NK-92 treated with Interleukin-12 subunit alpha and Interleukin-12 subunit beta, amount 100 ng/mL, for 24 hours (cell line): ENCODE data around the gene NOP53.
"Not testable (repeated sequence)": the region's sequence is repeated elsewhere in the genome, so short reads cannot be mapped to it uniquely, and the experiment has no call there.

Source experiments
- DNase-seq: peaks from one replicate; lab custom pipeline; 2025; lab: John Stamatoyannopoulos, UW

NOP53 gene

DNA sequence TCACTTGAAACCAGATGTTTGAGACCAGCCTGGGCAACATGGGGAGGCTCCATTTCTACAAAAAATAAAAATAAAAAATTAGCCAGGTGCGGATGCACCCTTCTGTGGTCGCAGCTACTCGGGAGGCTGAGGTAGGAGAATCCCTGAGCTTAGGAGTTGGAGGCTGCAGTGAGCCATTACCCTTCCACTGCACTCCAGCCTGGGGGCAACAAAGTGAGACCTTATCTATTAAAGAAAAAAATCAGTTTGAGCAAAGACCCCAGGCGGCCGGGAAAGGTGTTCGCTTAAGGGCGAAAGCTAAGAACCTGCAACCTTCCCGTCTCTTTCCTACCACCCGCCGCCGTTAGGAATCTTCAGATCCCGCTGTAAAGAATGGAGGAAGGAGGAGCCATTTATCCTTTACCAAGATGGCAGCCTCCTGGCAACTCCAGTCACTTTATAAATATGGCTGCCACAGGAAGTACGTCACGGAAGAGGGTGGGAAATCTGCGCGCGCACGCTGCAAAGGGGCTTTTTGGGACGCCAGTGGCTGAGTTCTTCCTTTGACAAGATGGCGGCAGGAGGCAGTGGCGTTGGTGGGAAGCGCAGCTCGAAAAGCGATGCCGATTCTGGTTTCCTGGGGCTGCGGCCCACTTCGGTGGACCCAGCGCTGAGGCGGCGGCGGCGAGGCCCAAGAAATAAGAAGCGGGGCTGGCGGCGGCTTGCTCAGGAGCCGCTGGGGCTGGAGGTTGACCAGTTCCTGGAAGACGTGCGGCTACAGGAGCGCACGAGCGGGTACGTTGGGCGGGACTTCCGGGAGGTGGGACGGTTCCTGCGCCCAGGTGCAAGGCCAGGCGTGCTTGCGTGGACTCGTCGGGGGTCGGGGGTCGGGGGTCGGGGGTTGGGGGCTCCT, at the start of gene NOP53:
Gene NOP53, plus strand, starts transcription at position 537 of the 892 bp plus-strand sequence. Its CDS starts 14 bp downstream, at position 551.
- peak; percentile 87 for DNase-seq

DNA sequence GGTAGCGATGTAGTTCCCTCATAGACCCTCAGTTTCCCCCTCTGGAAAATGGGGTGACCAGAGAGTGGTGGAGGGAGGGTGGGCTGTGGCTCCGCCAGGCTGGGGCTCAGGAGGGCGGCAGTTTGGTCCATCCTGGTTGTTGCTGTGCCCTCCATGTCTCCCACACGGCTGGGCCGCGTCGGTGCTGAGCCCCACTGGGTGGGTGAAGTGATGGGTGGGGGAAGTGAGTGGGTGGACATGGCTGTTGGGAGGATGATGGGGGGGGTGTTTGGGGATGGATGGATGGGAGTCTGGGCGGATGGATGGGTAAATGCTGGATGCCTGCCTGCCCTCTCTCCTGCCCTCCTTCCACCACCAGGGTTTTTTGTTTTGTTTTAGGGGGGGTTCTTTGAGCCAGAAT, 48.7 kb upstream of the NOP53 start:
- no peak for DNase-seq

DNA sequence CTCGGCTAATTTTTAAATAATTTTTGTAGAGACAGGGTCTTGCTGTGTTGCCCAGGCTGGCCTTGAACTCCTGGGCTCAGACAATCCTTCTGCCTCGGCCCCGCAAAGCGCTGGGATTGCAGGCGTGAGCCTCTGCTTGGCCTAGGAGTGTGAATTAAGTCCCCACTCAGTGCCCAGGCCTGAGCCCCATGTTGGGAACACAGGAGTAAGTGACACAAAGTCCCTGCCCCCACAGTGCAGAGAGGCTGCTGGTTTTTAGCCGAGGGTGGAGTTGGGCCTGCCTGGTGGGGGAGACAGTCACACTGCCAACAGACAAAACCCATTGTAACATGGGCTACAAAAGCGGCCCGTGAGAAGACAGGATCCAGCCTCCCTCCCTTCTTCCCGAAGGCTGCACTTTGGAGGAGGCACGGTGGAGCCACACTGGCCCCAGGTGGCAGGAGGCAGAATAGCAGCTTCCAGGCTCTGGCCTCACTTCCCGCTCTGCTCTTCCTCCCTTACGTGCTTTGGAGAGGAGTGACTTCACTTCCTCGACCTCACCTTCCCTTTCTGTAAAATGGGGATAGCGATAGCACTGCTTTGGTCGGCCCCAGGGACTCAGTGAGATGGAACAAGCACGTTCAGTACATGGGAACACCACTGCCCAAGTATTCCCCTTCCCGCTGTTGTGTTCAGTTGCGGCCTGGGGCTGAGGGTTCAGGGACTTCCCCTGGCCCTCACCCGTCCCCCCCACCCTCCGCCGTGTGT, 47.3 kb upstream of the NOP53 start:
- DNase-seq, result no peak

DNA sequence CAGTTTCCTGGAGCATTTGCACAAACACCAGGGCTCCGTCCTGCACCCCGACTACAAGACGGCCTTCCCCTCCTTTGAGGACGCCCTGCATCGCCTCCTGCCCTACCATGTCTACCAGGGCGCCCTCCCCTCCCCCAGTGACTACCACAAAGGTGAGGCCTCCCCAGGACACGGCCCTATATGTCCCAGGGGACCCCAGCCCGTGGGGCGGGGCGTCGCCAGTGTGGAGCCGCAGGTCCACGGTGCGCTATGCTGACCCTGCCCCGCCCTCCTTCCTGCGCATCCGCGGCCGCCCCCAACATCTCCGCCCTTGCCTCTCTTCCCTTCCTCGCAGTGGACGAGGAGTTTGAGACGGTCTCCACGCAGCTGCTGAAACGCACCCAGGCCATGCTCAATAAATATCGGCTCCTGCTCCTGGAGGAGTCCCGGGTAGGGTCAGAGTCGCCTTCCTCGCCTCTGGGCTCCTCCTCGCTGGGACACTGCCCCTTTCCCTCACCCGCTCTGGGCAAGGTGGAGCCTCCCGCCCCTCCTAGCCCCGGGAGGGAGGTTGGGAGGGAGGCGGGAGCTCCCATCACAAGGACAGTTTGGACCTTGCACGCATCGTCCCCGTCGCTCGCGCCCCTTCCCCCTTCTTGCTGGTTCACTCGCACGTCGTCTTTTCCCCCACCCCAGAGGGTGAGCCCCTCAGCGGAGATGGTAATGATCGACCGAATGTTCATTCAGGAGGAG, 46.6 kb upstream of the NOP53 start:
- no peak for DNase-seq

DNA sequence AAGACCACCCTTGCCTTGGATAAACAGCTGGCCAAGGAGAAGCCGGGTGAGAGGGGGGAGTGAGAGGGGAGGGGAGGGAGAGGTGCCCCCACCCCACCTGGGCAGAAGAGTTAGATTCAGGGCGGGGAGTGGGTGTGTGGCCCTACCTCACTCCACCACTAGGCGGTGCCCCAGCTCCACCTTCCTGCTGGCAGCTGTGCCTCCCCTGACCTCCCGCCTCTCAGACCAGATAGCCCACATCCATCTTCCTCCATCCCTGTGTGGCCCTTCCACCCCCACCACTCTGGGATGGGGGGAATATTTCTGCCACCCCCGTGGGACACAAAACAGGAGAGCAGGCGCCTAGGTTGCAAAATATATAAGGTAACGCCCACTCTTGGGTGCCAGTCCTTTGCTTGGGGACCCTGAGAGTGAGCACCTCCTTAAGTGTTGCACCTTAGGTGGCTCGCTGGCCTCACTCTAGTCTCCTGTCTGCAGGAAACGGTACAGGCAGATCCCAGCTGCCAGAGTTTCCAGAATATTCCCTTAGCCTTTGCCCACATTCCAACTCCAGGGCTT, 45.9 kb upstream of the NOP53 start:
- no peak for DNase-seq

DNA sequence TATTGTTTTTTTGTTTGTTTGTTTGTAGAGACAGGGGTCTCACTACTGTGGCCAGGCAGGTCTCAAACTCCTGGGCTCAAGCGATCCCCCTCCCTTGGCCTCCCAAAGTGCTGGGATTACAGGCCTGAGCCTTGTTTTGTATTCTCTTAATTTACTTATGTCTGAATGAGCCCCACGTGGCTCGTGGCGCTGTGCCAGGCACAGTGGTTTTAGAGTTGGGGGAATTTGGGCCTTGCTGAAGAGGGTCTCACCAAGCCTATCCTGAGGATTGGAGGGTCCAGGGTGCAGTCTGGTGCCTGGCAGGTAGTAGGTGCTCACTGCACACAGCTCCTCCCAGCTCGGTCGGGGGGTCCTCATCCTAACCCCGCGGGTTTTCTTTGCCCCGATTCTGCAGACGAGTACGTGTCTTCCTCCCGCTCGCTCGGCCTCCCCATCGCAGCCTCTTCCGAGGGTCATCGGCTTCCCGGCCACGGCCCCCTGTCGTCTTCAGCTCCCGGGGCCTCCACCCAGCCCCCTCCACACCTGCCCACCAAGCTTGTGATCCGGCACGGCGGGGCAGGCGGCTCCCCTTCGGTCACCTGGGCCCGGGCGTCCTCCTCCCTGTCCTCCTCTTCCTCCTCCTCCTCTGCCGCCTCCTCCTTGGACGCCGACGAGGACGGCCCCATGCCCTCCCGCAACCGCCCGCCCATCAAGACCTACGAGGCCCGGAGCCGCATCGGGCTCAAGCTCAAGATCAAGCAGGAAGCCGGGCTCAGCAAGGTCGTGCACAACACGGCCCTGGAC, 44.2 kb upstream of the NOP53 start:
- no peak for DNase-seq

DNA sequence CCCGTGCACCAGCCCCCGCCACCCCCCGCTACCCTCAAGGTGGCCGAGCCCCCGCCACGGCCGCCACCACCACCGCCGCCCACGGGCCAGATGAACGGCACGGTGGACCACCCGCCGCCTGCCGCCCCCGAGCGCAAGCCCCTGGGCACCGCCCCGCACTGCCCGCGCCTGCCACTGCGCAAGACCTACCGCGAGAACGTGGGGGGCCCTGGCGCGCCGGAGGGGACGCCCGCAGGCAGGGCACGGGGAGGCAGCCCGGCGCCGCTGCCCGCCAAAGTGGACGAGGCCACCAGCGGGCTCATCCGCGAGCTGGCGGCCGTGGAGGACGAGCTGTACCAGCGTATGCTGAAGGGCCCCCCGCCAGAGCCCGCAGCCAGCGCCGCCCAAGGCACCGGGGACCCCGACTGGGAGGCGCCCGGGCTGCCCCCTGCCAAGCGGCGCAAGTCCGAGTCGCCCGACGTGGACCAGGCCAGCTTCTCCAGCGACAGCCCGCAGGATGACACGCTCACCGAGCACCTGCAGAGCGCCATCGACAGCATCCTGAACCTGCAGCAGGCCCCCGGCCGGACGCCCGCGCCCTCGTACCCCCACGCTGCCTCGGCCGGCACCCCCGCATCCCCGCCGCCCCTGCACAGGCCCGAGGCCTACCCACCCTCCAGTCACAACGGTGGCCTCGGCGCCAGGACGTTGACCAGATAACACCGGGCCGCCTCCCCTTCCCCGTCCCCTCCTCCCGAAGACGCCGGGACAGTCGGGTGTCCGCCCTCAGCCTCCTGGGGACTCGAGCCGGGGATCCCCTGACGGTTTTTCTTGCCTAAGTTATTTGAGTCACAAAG, 43.4 kb upstream of the NOP53 start:
- DNase-seq, result no peak

DNA sequence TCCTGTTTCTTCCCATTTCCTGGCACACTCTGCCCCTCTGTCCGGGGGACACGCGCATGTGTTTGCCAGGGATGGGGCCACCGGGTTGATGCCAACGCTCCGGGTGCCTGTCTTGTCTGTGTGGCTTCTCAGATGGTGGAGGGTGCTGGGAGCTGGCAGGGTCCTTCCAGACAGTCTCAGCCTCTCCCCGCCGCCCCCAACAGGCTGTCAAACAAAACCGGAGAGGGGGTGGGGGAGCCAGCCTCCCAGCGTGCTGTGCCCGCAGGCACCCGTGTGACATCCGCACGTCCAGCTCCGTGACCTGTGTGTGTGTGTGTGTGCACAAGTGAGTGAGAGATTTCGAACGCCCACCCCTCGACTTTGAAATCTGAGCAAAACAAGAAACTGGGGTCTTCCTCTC, 42.7 kb upstream of the NOP53 start:
- DNase-seq, result no peak

DNA sequence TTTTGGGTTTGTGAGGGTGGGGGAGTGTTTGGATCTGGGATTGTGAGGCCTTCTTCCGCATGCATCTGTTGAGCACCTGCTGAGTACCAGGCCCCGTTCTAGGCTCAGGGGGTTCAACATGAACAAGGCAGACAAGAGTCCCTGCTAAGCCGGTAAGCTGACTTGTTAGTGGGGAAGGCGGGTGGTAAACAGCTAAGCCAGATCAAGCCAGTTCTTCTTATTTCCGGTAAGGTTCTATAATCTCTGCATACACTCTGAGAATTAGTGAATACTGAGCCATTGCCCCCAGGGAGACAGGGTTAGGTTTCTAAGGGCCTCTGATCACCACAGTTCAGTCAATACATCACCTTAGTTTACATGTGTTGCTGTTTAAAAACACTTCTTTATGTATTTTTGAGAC, 42.0 kb upstream of the NOP53 start:
- DNase-seq, result no peak

DNA sequence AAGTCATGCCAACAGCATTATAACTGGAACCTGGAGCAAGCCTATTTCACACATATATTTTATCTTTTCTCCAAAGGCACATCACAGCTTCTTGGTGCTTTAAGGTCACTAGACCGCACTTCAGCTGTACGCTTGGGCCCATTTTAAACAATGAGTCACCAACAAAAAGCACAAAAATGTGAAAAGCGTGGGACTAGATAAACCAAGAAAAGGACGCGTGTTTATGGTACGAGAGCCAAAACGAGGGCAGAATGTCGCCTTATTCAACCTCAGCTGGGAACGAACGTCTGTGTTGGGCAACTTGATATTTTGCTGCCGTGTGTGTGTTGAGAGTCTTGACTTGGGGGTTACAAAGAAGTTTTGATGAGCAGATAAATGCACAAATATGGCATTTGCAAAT, 41.3 kb upstream of the NOP53 start:
- no peak for DNase-seq

DNA sequence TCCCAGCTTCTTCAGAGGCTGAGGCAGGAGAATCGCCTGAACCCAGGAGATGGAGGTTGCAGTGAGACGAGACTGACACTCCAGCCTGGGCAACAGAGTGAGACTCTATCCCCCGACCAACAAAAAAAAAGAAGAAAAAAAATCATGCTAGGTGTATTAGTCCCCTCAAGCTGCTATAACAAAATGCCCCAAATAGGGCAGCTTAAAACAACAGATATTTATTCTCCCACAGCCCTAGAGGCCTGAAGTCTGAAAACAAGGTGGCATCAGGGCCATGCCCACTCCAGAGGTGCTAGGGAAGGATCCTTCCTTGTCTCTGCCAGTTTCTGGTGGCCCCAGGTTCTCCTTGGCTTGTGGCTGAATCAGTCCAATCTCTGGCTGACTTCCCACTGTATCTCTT, 40.7 kb upstream of the NOP53 start:
- DNase-seq, result no peak

DNA sequence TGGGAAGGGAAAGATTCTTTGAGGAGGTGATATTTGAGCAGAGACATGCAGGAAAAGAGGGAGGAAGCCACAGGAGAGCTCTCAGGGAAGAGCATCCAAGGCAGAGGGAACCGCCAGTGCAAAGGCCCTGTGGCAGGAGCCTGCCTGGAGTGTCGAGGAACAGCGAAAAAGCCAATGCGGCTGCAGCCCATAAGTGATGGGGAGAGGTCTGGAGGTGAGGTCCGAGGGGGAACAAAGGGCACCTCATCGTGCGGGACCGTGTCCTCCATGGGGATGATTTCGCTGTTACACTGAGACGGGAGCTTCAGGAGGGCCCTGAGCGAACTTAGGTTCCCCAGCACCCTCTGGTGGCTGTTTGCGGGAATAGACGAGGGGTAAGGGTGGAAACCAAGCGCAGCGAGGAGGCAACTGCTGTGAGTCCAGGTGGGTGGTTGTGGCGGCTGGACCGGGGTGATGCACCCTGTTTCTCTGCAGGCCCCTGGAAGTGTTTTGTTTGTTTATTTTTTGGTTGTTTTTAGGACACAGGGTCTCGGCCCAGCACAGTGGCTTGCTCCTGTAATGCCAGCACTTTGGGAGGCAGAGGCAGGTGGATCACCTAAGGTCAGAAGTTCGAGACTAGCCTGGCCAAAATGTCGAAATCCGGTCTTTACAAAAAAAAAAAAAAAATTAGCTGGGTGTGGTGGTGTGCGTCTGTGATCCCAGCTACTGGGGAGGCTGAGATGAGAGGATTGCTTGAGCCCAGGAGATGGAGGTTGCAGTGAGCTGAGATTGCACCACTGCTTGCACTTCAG, 38.0 kb upstream of the NOP53 start:
- DNase-seq, result peak; percentile 21

DNA sequence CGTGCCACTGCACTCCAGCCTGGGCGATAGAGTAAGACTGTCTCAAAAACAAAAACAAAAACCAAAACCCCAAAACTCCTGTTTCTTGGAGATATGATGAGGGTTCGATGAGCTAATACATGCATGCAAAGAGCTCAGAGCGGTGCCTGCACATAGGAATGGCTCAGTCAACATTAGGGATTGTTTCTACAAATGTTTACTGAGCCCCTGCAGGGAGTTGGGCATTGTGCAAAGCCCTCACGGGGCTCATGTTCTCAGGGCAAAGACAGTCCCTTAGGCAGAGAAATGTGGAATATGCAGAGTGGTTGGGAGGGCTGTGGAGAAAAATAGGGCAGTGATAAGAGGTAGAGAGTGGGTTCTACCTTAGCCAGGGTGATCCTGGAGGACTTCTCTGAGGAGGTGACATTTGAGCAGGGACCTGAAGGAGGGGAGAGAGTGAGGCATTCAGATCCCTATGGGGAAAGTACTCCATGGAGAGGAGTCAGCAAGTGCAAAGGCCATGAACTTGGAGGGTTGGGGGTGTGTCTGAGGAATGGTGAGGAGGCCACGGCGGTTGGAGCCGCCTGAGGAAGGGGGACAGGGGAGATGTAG, 33.6 kb upstream of the NOP53 start:
- no peak for DNase-seq

DNA sequence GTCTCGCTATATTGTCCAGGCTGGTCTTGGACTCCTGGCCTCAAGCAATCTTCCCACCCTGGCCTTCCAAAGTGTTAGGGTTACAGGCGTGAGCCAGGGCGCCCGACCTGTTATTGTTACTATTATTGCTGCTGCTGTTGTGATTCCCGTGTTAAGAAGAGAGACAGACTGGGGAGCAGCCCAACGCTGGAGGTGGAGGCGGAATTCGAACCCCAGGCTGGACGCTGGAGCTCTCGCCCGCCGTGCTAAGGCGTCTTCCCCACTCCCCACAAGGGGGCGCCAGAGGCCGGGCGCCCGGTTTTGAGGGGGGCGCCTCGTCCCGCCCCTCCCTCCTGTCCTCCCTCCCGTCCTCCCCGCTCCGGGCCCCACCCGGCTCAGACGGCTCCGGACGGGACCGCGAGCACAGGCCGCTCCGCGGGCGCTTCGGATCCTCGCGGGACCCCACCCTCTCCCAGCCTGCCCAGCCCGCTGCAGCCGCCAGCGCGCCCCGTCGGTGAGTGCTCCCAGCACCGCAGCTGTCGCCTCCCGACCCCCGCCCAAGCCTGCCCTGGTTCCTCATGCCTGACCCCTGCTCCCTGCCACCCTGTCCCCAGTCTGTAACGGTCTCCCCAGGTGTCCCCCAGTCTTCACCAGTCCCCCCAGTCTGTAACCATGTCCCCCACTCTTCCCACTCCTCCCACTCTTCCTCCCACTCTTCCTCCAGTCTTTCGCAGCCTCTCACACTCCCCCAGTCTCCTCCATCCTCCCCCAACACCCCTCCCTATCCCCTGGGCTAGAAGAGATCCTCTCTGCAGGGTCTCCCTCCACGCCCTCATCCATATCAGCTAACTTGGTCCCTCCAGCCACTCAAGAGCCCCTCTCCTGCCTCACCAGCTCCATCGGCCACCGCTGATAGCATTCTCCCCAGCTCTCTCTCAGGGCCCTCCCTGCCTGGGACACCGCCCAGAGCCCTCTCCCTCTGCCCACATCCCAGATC, 32.0 kb upstream of the NOP53 start, which contains the start of gene EHD2:
Gene EHD2, plus strand, starts transcription at position 377 of the 976 bp plus-strand sequence. CDS start 3,191 bp downstream, outside the sequence.
- DNase-seq, result no peak

DNA sequence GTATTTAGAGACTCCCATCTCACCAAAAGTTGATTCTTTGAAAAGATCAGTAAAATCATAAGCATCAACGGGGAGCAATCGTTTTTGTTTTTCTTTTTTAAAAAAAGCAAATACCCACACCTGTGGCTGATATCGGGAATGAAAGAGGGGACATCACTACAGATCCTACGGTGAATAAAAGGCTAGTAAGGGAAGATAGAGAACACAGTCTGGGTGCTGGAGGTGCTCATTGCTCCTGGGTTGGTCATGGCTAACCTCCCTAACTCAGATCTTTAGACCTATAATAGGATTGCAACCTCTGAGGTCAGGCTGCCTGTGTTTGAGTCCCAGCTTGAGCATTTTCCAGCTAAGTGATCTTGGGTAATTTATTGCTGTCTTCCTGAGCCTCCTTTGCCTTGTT, 31.0 kb upstream of the NOP53 start:
- DNase-seq, result no peak

DNA sequence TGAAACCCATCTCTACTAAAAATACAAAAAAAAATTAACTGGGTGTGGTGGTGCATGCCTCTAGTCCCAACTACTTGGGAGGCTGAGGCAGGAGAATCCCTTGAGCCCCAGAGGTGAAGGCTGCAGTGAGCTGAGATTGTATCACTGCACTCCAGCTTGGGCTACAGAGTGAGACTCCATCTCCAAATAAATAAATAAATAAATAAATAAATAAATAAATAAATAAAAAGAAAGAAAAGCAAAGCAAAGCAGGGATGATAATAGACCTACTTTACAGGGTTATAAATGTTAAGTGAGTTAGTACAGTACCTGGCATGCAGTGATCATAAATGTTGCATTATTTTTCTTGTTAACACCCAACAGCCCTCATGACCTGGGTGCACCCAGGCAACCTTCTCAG, 30.5 kb upstream of the NOP53 start:
- DNase-seq, result not testable (repeated sequence)

DNA sequence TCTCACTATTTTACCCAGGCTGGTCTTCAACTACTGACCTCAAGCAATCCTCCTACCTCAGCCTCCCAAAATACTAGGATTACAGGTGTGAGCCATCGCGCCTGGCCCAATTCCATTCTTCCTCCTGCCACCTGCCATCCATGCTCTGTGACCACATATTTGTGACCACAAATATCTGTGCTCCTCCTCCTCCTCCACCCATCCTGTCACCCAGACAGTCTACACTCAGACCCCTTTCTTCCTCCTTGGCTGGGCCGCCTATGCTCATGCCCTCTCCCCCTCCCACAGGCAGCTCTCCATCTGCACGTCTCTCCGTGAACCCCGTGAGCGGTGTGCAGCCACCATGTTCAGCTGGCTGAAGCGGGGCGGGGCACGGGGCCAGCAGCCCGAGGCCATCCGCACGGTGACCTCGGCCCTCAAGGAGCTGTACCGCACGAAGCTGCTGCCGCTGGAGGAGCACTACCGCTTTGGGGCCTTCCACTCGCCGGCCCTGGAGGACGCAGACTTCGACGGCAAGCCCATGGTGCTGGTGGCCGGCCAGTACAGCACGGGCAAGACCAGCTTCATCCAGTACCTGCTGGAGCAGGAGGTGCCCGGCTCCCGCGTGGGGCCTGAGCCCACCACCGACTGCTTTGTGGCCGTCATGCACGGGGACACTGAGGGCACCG, 28.9 kb upstream of the NOP53 start:
- no peak for DNase-seq
